H9 (cell line): ENCODE measurements around the gene MAP3K8. TPM values are rescaled to one million over a fixed set of nuclear protein-coding genes. Genes with fewer than 3 reads are reported as not detected.
"Not testable (repeated sequence)": the region's sequence is repeated elsewhere in the genome, so short reads cannot be mapped to it uniquely, and the experiment has no call there.

ENCODE experiments used
- DNase-seq: peaks from one replicate; pipeline ENCODE4 v3.0.0-alpha.2; 2017
- H2AFZ ChIP-seq: one replicate; pipeline ENCODE4 v1.6.1; 2013; ENCODE audit warnings: mild to moderate bottlenecking, low read length, control low read depth, moderate library complexity
- H2AK5ac ChIP-seq: 2 replicates; pipeline ENCODE4 v1.6.1; 2013; ENCODE audit warnings: low read length, control low read depth, mixed read lengths; ENCODE audit not compliant: insufficient read length
- H2BK120ac ChIP-seq: one replicate; pipeline ENCODE4 v1.6.1; 2013; ENCODE audit warnings: low read depth, mild to moderate bottlenecking, low read length, control low read depth, inconsistent platforms; ENCODE audit not compliant: poor library complexity, severe bottlenecking
- H2BK12ac ChIP-seq: 2 replicates; pipeline ENCODE4 v1.6.1; 2013; ENCODE audit warnings: low read length, control low read depth, mixed read lengths, low read depth; ENCODE audit not compliant: insufficient read length
- H2BK15ac ChIP-seq: 2 replicates; pipeline ENCODE4 v1.6.1; 2013; ENCODE audit warnings: low read depth, low read length, control low read depth
- H2BK20ac ChIP-seq: one replicate; pipeline ENCODE4 v1.6.1; 2013; ENCODE audit warnings: low read depth, mild to moderate bottlenecking, low read length, control low read depth, inconsistent platforms; ENCODE audit not compliant: poor library complexity, severe bottlenecking
- H2BK5ac ChIP-seq: 2 replicates; pipeline ENCODE4 v1.6.1; 2013; ENCODE audit warnings: low read length, control low read depth, mixed read lengths; ENCODE audit not compliant: insufficient read length
- H3K14ac ChIP-seq: 2 replicates; pipeline ENCODE4 v1.6.1; 2013; ENCODE audit warnings: low read length, control low read depth; ENCODE audit not compliant: insufficient read depth
- H3K18ac ChIP-seq: 2 replicates; pipeline ENCODE4 v1.6.1; 2013; ENCODE audit warnings: low read depth, mild to moderate bottlenecking, mixed read lengths, low read length, control low read depth; ENCODE audit not compliant: insufficient read length
- H3K23ac ChIP-seq: 2 replicates; pipeline ENCODE4 v1.6.1; 2013; ENCODE audit warnings: low read length, control low read depth, mixed read lengths, low read depth; ENCODE audit not compliant: insufficient read length
- H3K23me2 ChIP-seq: 2 replicates; pipeline ENCODE4 v1.6.1; 2013; ENCODE audit warnings: low read depth, mild to moderate bottlenecking, mixed read lengths, low read length, control low read depth; ENCODE audit not compliant: insufficient read length, poor library complexity, severe bottlenecking
- H3K27ac ChIP-seq: 2 replicates; pipeline ENCODE4 v1.5.1; 2013; ENCODE audit warnings: low read length, control low read depth, mixed read lengths, low read depth; ENCODE audit not compliant: insufficient read length
- H3K27me3 ChIP-seq: 2 replicates; pipeline ENCODE4 v1.6.1; 2013; ENCODE audit warnings: low read length, control low read depth, inconsistent platforms; ENCODE audit not compliant: insufficient read depth
- H3K4ac ChIP-seq: 2 replicates; pipeline ENCODE4 v1.6.1; 2013; ENCODE audit warnings: low read depth, mild to moderate bottlenecking, control low read depth, inconsistent platforms, low read length, moderate library complexity
- H3K4me1 ChIP-seq: 2 replicates; pipeline ENCODE4 v1.6.1; 2013; ENCODE audit warnings: low read length, control low read depth, inconsistent platforms; ENCODE audit not compliant: insufficient read depth
- H3K4me2 ChIP-seq: 2 replicates; pipeline ENCODE4 v1.6.1; 2013; ENCODE audit warnings: low read length, control low read depth, mixed read lengths; ENCODE audit not compliant: insufficient read length, insufficient read depth
- H3K56ac ChIP-seq: 2 replicates; pipeline ENCODE4 v1.6.1; 2013; ENCODE audit warnings: low read depth, mild to moderate bottlenecking, mixed read lengths, low read length, control low read depth; ENCODE audit not compliant: insufficient read length
- H3K79me1 ChIP-seq: 2 replicates; pipeline ENCODE4 v1.6.1; 2013; ENCODE audit warnings: low read depth, mild to moderate bottlenecking, moderate library complexity, low read length, control low read depth, inconsistent platforms; ENCODE audit not compliant: insufficient read depth, poor library complexity, severe bottlenecking
- H3K79me2 ChIP-seq: 2 replicates; pipeline ENCODE4 v1.6.1; 2013; ENCODE audit warnings: low read length, control low read depth, inconsistent platforms; ENCODE audit not compliant: insufficient read depth
- H3K9ac ChIP-seq: 2 replicates; pipeline ENCODE4 v1.6.1; 2013; ENCODE audit warnings: low read length, control low read depth, mixed read lengths; ENCODE audit not compliant: insufficient read length; ENCODE audit errors: extremely low read depth
- H3K9me3 ChIP-seq: one replicate; pipeline ENCODE4 v1.6.1; 2013; ENCODE audit warnings: low read depth, low read length, inconsistent platforms; ENCODE audit not compliant: control insufficient read depth
- H3T11ph ChIP-seq: one replicate; pipeline ENCODE4 v1.6.1; 2013; ENCODE audit warnings: mild to moderate bottlenecking, low read length, control low read depth, inconsistent platforms
- H4K20me1 ChIP-seq: one replicate; pipeline ENCODE4 v1.6.1; 2013; ENCODE audit not compliant: control insufficient read depth, insufficient read length, insufficient read depth
- H4K5ac ChIP-seq: 2 replicates; pipeline ENCODE4 v1.6.1; 2013; ENCODE audit warnings: low read depth, mild to moderate bottlenecking, mixed read lengths, low read length, control low read depth; ENCODE audit not compliant: insufficient read length
- H4K8ac ChIP-seq: replicated peaks from 2 replicates; pipeline ENCODE4 v1.6.1; 2013; ENCODE audit warnings: low read length, control low read depth, mixed read lengths, low read depth; ENCODE audit not compliant: insufficient read length
- H4K91ac ChIP-seq: 2 replicates; pipeline ENCODE4 v1.6.1; 2013; ENCODE audit warnings: low read depth, mild to moderate bottlenecking, moderate library complexity, mixed read lengths, low read length, control low read depth; ENCODE audit not compliant: insufficient read length
- H3K27ac Mint-ChIP-seq, 3 experiments: 2 replicates in 2 of 3; 3 replicates in 1 of 3; pipeline ENCODE4 v1.8.0; 2020 to 2021; ENCODE audit warnings: mixed read lengths in 3 of 3, mild to moderate bottlenecking in 1 of 3, moderate library complexity in 1 of 3
- H3K27me3 Mint-ChIP-seq: 2 replicates; pipeline ENCODE4 v1.8.0; 2021; ENCODE audit warnings: low read depth, mild to moderate bottlenecking, moderate library complexity, mixed read lengths
- H3K36me3 Mint-ChIP-seq, 3 experiments: 2 replicates in 2 of 3; 3 replicates in 1 of 3; pipeline ENCODE4 v1.8.0; 2020 to 2021; ENCODE audit warnings: low read depth in 3 of 3, mixed read lengths in 3 of 3; ENCODE audit not compliant: insufficient read depth in 1 of 3
- H3K4me1 Mint-ChIP-seq, 2 experiments: 2 replicates each; pipeline ENCODE4 v1.8.0; 2020; ENCODE audit warnings: mixed read lengths in 2 of 2
- H3K4me3 Mint-ChIP-seq, 2 experiments: 2 replicates in 1 of 2; 3 replicates in 1 of 2; pipeline ENCODE4 v1.8.0; 2020 to 2021; ENCODE audit warnings: mild to moderate bottlenecking in 2 of 2, mixed read lengths in 2 of 2, moderate library complexity in 1 of 2
- H3K9me3 Mint-ChIP-seq, 2 experiments: 2 replicates in 1 of 2; 3 replicates in 1 of 2; pipeline ENCODE4 v1.8.0; 2020; ENCODE audit warnings: mild to moderate bottlenecking in 2 of 2, mixed read lengths in 2 of 2, moderate library complexity in 1 of 2
- WGBS: extraction: QIAGEN DNeasy Blood & Tissue Kit; methylation state at CpG from one replicate; pipeline ENCODE4 v1.1.7; 2013; ENCODE audit warnings: missing lambda C conversion rate, low lambda C conversion rate, mixed read lengths; ENCODE audit not compliant: insufficient read length; ENCODE audit errors: extremely low coverage; 5-methylcytosine and 5-hydroxymethylcytosine counted together
- total RNA-seq: library from RNA; stranded (reverse); gene quantifications from 2 replicates; pipeline ENCODE4 v1.2.1, GENCODE V29; 2021
- TF ChIP-seq, protein P1 (sequence below): fragments of 200-600 bp; sonication (generic); conservative IDR thresholded peaks from 3 replicates; pipeline ENCODE4 v1.8.0; 2021; ENCODE audit warnings: antibody characterized with exemption, mild to moderate bottlenecking

The MAP3K8 gene
- total RNA-seq, 1 experiment from 2014 or later = 3.5 TPM

DNA sequence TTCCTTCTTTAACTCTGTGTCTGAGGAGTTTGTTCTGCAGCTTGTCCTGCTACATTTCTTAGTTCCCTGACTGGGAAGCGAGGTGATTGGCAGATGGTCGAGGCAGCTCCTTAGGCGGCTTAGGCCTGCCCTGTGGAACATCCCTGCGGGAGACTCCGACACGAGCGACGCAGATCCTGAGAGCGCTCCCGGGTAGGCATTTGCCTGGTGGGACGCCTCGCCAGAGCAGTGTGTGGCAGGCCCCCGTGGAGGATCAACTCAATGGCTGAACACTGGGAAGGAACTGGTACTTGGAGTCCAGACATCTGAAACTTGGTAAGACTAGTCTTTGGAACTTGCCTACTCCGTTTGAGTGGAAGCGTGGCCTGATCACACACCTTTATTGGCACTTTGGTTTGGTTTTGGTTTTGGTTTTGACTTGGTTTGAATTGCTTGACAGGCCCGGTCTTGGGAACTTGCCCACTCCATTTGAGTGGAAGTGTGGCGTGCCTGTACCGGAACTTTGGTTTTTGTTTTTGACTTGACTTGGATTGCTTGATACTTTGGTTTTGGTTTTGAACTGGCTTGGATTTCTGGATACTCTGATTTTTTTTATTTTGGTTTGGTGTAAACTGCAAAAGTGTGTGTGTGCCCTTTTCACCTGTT lies 42.6 kb downstream of the MAP3K8 start:
- no peak overlapping the region for H3K18ac ChIP-seq

DNA sequence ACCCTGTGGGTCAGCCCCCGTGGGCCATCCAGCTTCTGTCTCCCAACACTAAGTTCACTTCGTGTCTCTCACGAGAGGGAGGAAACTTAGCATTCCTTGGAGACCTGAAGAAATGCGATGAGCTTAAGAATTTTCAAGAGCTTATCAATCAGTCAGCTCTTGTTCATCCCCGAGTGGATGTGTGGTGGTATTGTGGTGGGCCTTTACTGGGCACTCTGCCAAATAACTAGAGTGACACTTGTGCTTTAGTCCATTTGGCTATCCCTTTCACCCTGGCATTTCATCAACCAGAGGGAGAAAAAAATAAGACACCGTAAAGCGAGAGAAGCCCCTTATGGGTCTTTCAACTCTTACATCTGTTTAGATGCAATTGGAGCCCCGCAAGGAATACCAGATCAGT lies 45.5 kb downstream of the MAP3K8 start:
- peaks cover 11 to 31% (median 31%) of the 10 kb centered on the region in 3 experiments for H3K36me3 Mint-ChIP-seq
- not testable (repeated sequence) for H2BK120ac ChIP-seq, H2BK5ac ChIP-seq, H4K8ac ChIP-seq, H2BK15ac ChIP-seq, H3K4me2 ChIP-seq, H3K27me3 Mint-ChIP-seq, H3K9me3 ChIP-seq, H3K27ac ChIP-seq, H2AK5ac ChIP-seq, H3K4ac ChIP-seq, H3K23ac ChIP-seq, H3K14ac ChIP-seq, H4K5ac ChIP-seq, H3K79me1 ChIP-seq, H3K23me2 ChIP-seq, H3K9ac ChIP-seq, H3K4me3 Mint-ChIP-seq, H4K91ac ChIP-seq, H3T11ph ChIP-seq, H2BK20ac ChIP-seq, H3K56ac ChIP-seq, H2AFZ ChIP-seq, H3K18ac ChIP-seq, DNase-seq, H3K4me1 ChIP-seq, H4K20me1 ChIP-seq, H2BK12ac ChIP-seq, H3K27me3 ChIP-seq, H3K79me2 ChIP-seq
- WGBS = no CpG with 5 or more reads among the region's 8 CpGs
- H3K9me3 Mint-ChIP-seq = peaks cover 49% of the 10 kb centered on the region in 2 experiments
- H3K4me1 Mint-ChIP-seq = peaks cover 15 to 18% of the 10 kb centered on the region in 2 experiments; a peak in 3 of 4 replicates
- H3K27ac Mint-ChIP-seq = peak overlapping the region in 1 of 3 experiments; percentile 55; a peak in 1 of 7 replicates

More for the DNA sequence above, 42.6 kb downstream of the MAP3K8 start:
- Histone ChIP-seq H2AK5ac (no peak overlapping the region), H4K8ac (no peak overlapping the region), H2AFZ (no peak overlapping the region), H3K23ac (no peak overlapping the region), H3K9ac (no peak overlapping the region), H3T11ph (no peak overlapping the region), H3K56ac (no peak overlapping the region), H3K4me2 (no peak overlapping the region), H4K20me1 (no peaks in the 10 kb centered on the region), H2BK120ac (no peak overlapping the region), H2BK20ac (no peak overlapping the region), H2BK5ac (no peak overlapping the region), H3K27ac (no peak overlapping the region), H3K23me2 (no peaks in the 10 kb centered on the region), H3K4me1 (no peaks in the 10 kb centered on the region), H4K91ac (no peak overlapping the region), H4K5ac (no peak overlapping the region), H3K9me3 (no peaks in the 10 kb centered on the region), H3K79me1 (no peaks in the 10 kb centered on the region), H2BK15ac (no peak overlapping the region), H3K27me3 (no peaks in the 10 kb centered on the region), H3K79me2 (no peaks in the 10 kb centered on the region), H2BK12ac (no peak overlapping the region), H3K14ac (no peak overlapping the region), H3K4ac (no peak overlapping the region)
- TF ChIP-seq, protein P1, sequence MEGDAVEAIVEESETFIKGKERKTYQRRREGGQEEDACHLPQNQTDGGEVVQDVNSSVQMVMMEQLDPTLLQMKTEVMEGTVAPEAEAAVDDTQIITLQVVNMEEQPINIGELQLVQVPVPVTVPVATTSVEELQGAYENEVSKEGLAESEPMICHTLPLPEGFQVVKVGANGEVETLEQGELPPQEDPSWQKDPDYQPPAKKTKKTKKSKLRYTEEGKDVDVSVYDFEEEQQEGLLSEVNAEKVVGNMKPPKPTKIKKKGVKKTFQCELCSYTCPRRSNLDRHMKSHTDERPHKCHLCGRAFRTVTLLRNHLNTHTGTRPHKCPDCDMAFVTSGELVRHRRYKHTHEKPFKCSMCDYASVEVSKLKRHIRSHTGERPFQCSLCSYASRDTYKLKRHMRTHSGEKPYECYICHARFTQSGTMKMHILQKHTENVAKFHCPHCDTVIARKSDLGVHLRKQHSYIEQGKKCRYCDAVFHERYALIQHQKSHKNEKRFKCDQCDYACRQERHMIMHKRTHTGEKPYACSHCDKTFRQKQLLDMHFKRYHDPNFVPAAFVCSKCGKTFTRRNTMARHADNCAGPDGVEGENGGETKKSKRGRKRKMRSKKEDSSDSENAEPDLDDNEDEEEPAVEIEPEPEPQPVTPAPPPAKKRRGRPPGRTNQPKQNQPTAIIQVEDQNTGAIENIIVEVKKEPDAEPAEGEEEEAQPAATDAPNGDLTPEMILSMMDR = no peak
- peaks cover 3% of the 10 kb centered on the region for H3K27me3 Mint-ChIP-seq
- H3K4me1 Mint-ChIP-seq = peaks cover 15 to 18% of the 10 kb centered on the region in 2 experiments; a peak in 3 of 4 replicates
- DNase-seq = no peak
- WGBS = no CpG with 5 or more reads among the region's 18 CpGs
- no peak overlapping the region for H3K4me3 Mint-ChIP-seq
- no peak overlapping the region for H3K27ac Mint-ChIP-seq
- H3K9me3 Mint-ChIP-seq = peaks cover 23 to 24% of the 10 kb centered on the region in 2 experiments
- peaks cover 3 to 14% (median 11%) of the 10 kb centered on the region in 3 experiments; a peak in 6 of 7 replicates for H3K36me3 Mint-ChIP-seq
